ENCODE data around the gene HDAC4.

The HDAC4 gene

DNA sequence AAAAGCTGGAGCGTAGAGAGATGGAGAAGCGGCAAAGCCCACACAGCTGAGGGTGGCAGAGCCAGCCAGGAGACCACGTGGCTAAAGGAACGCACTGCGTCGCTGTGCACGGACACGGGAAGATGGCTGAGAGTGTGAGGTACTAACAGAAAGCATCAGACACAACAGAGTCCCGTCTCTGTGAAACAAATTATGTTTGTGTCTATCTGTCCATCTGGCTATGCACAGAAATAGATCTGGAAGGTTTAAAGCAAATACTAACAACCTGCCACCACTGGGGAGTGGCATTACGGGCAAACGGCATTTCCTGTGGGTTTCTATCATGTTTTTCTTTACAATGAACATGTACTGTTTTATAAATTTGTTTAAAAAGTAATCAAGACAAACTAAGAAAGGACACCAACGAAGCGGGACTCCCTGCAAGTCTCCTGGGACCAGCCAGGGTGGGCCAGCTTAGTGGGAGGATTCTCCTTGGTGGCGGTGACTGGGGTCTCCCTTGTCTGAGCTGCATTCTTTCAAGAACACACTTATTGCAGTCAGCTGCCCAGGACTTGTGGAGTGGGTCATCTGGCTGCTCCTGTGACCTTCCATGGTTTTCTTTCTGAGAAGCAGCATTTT, 290.8 kb downstream of the HDAC4 start:
- Histone ChIP-seq H3K4me3 (replicated peaks; ENCODE audit: insufficient read depth, low read length) (no peak overlapping the region), H3K27ac (replicated peaks) (no peak overlapping the region), H3K27me3 (ENCODE audit: insufficient read depth, poor library complexity, severe bottlenecking) (no peaks in the 10 kb centered on the region)
- DNase-seq (ENCODE audit: low read depth in 1 of 2, low spot score in 1 of 2), result no peak
- TF ChIP-seq, protein P1, sequence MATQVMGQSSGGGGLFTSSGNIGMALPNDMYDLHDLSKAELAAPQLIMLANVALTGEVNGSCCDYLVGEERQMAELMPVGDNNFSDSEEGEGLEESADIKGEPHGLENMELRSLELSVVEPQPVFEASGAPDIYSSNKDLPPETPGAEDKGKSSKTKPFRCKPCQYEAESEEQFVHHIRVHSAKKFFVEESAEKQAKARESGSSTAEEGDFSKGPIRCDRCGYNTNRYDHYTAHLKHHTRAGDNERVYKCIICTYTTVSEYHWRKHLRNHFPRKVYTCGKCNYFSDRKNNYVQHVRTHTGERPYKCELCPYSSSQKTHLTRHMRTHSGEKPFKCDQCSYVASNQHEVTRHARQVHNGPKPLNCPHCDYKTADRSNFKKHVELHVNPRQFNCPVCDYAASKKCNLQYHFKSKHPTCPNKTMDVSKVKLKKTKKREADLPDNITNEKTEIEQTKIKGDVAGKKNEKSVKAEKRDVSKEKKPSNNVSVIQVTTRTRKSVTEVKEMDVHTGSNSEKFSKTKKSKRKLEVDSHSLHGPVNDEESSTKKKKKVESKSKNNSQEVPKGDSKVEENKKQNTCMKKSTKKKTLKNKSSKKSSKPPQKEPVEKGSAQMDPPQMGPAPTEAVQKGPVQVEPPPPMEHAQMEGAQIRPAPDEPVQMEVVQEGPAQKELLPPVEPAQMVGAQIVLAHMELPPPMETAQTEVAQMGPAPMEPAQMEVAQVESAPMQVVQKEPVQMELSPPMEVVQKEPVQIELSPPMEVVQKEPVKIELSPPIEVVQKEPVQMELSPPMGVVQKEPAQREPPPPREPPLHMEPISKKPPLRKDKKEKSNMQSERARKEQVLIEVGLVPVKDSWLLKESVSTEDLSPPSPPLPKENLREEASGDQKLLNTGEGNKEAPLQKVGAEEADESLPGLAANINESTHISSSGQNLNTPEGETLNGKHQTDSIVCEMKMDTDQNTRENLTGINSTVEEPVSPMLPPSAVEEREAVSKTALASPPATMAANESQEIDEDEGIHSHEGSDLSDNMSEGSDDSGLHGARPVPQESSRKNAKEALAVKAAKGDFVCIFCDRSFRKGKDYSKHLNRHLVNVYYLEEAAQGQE (IDR thresholded peaks at IDR 0.05; ENCODE audit: insufficient replicate concordance, low read depth), result no peak
- no peak for TF ChIP-seq POLR2AphosphoS5 (IDR thresholded peaks at IDR 0.05; ENCODE audit: low read depth)
- no peak for TF ChIP-seq GABPA (IDR thresholded peaks at IDR 0.05; ENCODE audit: low read depth)
- TF ChIP-seq, protein P2, sequence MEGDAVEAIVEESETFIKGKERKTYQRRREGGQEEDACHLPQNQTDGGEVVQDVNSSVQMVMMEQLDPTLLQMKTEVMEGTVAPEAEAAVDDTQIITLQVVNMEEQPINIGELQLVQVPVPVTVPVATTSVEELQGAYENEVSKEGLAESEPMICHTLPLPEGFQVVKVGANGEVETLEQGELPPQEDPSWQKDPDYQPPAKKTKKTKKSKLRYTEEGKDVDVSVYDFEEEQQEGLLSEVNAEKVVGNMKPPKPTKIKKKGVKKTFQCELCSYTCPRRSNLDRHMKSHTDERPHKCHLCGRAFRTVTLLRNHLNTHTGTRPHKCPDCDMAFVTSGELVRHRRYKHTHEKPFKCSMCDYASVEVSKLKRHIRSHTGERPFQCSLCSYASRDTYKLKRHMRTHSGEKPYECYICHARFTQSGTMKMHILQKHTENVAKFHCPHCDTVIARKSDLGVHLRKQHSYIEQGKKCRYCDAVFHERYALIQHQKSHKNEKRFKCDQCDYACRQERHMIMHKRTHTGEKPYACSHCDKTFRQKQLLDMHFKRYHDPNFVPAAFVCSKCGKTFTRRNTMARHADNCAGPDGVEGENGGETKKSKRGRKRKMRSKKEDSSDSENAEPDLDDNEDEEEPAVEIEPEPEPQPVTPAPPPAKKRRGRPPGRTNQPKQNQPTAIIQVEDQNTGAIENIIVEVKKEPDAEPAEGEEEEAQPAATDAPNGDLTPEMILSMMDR (IDR thresholded peaks at IDR 0.05; ENCODE audit: insufficient read depth, low read length), result no peak
- no peak for TF ChIP-seq SPI1 (IDR thresholded peaks at IDR 0.05; ENCODE audit: borderline replicate concordance, low read depth)

DNA sequence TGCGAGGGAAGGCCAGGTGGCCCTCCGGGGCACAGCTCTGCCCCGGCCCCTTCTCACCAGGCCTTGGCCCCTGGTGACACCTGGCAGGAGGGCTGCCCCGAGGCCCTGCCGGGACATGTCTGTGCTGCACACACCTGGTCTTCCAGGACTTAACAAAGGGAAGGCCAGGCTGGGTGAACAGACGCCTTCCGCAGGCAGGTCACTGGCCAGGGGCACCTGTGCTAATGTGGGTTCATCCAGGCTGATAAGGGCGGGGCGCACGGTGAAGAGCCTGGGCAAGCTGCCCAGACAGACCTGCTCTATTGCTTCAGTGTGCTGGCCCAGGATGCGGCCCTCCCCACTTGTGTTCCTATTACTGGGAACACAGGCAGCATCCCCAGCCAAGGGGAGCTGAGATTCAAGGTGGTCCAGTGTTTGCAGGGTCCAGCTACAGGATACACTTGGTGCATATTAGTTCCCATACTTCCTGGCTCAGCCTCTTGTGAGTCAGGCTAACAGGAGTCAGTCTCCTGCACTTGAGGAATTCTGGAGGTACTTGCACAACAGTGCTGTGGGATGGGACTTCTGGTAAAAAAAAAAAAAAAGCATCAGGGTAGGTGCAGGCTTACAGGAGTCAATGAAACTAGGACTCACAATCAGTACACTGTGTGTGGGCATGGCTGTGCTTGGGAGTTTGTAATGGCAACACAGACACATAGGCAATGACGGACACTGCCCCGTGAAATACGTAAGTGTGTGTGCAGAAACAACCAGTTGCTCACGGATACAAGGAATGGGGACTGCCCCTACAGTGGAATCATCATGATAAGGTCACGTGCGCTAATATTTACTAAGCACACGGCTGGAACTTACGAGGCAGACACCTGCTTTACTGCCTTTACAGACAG, 291.5 kb downstream of the HDAC4 start:
- H3K27me3 ChIP-seq (ENCODE audit: insufficient read depth, poor library complexity, severe bottlenecking), result no peaks in the 10 kb centered on the region
- no peak for TF ChIP-seq SPI1 (IDR thresholded peaks at IDR 0.05; ENCODE audit: borderline replicate concordance, low read depth)
- no peak for TF ChIP-seq POLR2AphosphoS5 (IDR thresholded peaks at IDR 0.05; ENCODE audit: low read depth)
- TF ChIP-seq GABPA (IDR thresholded peaks at IDR 0.05; ENCODE audit: low read depth), result no peak
- TF ChIP-seq, protein P2 (IDR thresholded peaks at IDR 0.05; ENCODE audit: insufficient read depth, low read length), result no peak
- TF ChIP-seq, protein P1 (IDR thresholded peaks at IDR 0.05; ENCODE audit: insufficient replicate concordance, low read depth), result no peak
- H3K27ac ChIP-seq (replicated peaks), result no peak overlapping the region
- no peak overlapping the region for H3K4me3 ChIP-seq (replicated peaks; ENCODE audit: insufficient read depth, low read length)
- no peak for DNase-seq (ENCODE audit: low read depth in 1 of 2, low spot score in 1 of 2)

DNA sequence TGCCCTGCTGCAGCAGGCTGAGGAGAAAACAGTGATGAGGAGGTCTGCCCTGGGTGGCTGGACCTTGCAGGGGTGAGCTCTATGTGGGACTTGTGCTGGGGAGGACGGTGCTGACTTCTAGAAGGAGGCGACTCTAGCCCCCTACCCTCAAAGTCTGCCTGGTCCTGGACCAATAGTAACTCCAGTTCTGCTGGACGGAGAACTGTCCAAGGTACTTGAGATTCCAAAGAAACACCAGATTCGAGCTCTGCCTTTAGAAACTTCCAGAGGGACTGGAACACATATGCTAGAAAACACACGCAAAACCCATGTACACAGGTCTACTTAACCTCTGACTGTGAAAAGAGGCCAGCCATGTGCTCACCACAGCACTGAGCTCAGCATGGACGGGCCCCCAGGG, 292.4 kb downstream of the HDAC4 start:
- Histone ChIP-seq H3K27me3 (ENCODE audit: insufficient read depth, poor library complexity, severe bottlenecking) (no peaks in the 10 kb centered on the region), H3K4me3 (replicated peaks; ENCODE audit: insufficient read depth, low read length) (no peak overlapping the region), H3K27ac (replicated peaks) (no peak overlapping the region)
- DNase-seq (ENCODE audit: low read depth in 1 of 2, low spot score in 1 of 2), result no peak
- TF ChIP-seq SPI1 (IDR thresholded peaks at IDR 0.05; ENCODE audit: borderline replicate concordance, low read depth), result no peak
- TF ChIP-seq, protein P1 (IDR thresholded peaks at IDR 0.05; ENCODE audit: insufficient replicate concordance, low read depth), result peak; percentile 79

Data from HL-60 (cell line).